Bronchial epithelial cell (primary cell): Measurements from ENCODE around the gene ANK2. TPM values are rescaled to one million over a fixed set of nuclear protein-coding genes. Genes with fewer than 3 reads are reported as not detected.

Source experiments
- DNase-seq: peaks from one replicate; pipeline ENCODE4 v3.0.0-alpha.2; 2010; ENCODE audit warnings: low read depth
- FAIRE-seq: peaks from 2 replicates; lab custom pipeline; 2011; peaks lifted over from hg19 to GRCh38; lab: Jason Lieb, UNC
- H3K27me3 ChIP-seq: 2 replicates; pipeline ENCODE4 v1.5.1; 2011; ENCODE audit warnings: low read length; ENCODE audit not compliant: control insufficient read depth, insufficient read depth
- H3K36me3 ChIP-seq: 2 replicates; pipeline ENCODE4 v1.5.1; 2011; ENCODE audit warnings: low read length; ENCODE audit not compliant: control insufficient read depth, insufficient read depth
- H3K4me3 ChIP-seq: 2 replicates; pipeline ENCODE4 v1.5.1; 2011; ENCODE audit warnings: mild to moderate bottlenecking, low read depth, low read length, control low read depth
- CTCF ChIP-seq: IDR thresholded peaks from 2 replicates; pipeline ENCODE4 v1.5.1; 2011; ENCODE audit warnings: mild to moderate bottlenecking, moderate library complexity, low read length, control low read depth, inconsistent platforms; ENCODE audit not compliant: insufficient read depth, severe bottlenecking
- total RNA-seq: library from RNA; depleted of rRNA; stranded (reverse); fragments of >200 nt; gene quantifications from 2 replicates; pipeline ENCODE4 v1.2.1, GENCODE V29; 2014

ANK2 gene
- total RNA-seq, 1 donor from 2014 or later: 2.6 TPM

- FAIRE-seq (peak; percentile 36), DNase-seq (no peak)
- Histone ChIP-seq H3K4me3 (no peak overlapping the region), H3K27me3 (no peaks in the 10 kb centered on the region), H3K36me3 (no peaks in the 10 kb centered on the region)
- TF ChIP-seq CTCF: no peak
Observed at GRCh38 chr4:113209652-113210320, 160.3 kb downstream of the ANK2 start.

- Histone ChIP-seq H3K27me3 (no peaks in the 10 kb centered on the region), H3K4me3 (no peak overlapping the region), H3K36me3 (no peaks in the 10 kb centered on the region)
- no peak for TF ChIP-seq CTCF
- no peak for FAIRE-seq
- DNase-seq: no peak
Observed at GRCh38 chr4:113212613-113213012, 163.2 kb downstream of the ANK2 start.

GRCh38 chr4:113221990-113222389 lies 172.5 kb downstream of the ANK2 start:
- Histone ChIP-seq H3K27me3 (no peaks in the 10 kb centered on the region), H3K36me3 (no peaks in the 10 kb centered on the region), H3K4me3 (no peak overlapping the region)
- no peak for TF ChIP-seq CTCF
- FAIRE-seq (no peak), DNase-seq (no peak)

GRCh38 chr4:113222471-113222870 lies 173.0 kb downstream of the ANK2 start:
- no peak for TF ChIP-seq CTCF
- DNase-seq (no peak), FAIRE-seq (no peak)
- Histone ChIP-seq H3K4me3 (no peak overlapping the region), H3K36me3 (no peaks in the 10 kb centered on the region), H3K27me3 (no peaks in the 10 kb centered on the region)

- no peak for TF ChIP-seq CTCF
- Histone ChIP-seq H3K27me3 (no peaks in the 10 kb centered on the region), H3K36me3 (no peaks in the 10 kb centered on the region), H3K4me3 (no peak overlapping the region)
- DNase-seq (no peak), FAIRE-seq (peak; percentile 60)
Observed at GRCh38 chr4:113223001-113223400, 173.5 kb downstream of the ANK2 start.

GRCh38 chr4:113232194-113232593 lies 182.7 kb downstream of the ANK2 start:
- no peak overlapping the region for H3K4me3 ChIP-seq
- no peak for TF ChIP-seq CTCF
- no peaks in the 10 kb centered on the region for H3K36me3 ChIP-seq
- H3K27me3 ChIP-seq: no peaks in the 10 kb centered on the region
- no peak for DNase-seq
- no peak for FAIRE-seq
